K562 (cell line): ENCODE measurements around the gene TMEM138. TPM values are rescaled to one million over a fixed set of nuclear protein-coding genes. Genes with fewer than 3 reads are reported as not detected.

Experiments used
- ATF7 ChIP-seq: fragments of 450-650 bp; IDR thresholded peaks from 2 replicates; pipeline ENCODE4 v1.7.1; 2014; ENCODE audit warnings: mild to moderate bottlenecking, moderate library complexity
- CXXC5 ChIP-seq: fragments of 250-450 bp; sonication (Bioruptor Pico); IDR thresholded peaks from 2 replicates; pipeline ENCODE4 v1.8.0; 2022; ENCODE audit warnings: inconsistent platforms, mild to moderate bottlenecking, moderate library complexity
- GTF2B ChIP-seq: IDR thresholded peaks from 2 replicates; pipeline ENCODE4 v1.6.1; 2011; ENCODE audit not compliant: insufficient read length; ENCODE audit errors: extremely low read depth
- KHSRP ChIP-seq: fragments of 450-650 bp; IDR thresholded peaks from 2 replicates; pipeline ENCODE4 v1.6.1; 2017
- MYBL2 ChIP-seq, 2 experiments: fragments of 450-650 bp in 1 of 2; sonication (generic) in 1 of 2; formaldehyde crosslinking in 1 of 2; IDR thresholded peaks; 2 replicates each; pipeline versions ENCODE4 v1.6.1 to v1.8.1; 2017 to 2022; ENCODE audit warnings: borderline replicate concordance in 1 of 2, inconsistent platforms in 1 of 2, low read depth in 1 of 2, mild to moderate bottlenecking in 1 of 2, missing genetic modification reagents in 1 of 2, moderate library complexity in 1 of 2
- NFE2L1 ChIP-seq: fragments of 450-650 bp; IDR thresholded peaks from 2 replicates; pipeline ENCODE4 v1.6.1; 2016; ENCODE audit warnings: missing genetic modification characterization, low read depth, mild to moderate bottlenecking, missing compliant biosample characterization, moderate library complexity, borderline replicate concordance
- PTTG1 ChIP-seq: fragments of 450-650 bp; IDR thresholded peaks from 2 replicates; pipeline ENCODE4 v1.6.1; 2016; ENCODE audit warnings: low read depth, mild to moderate bottlenecking, missing genetic modification characterization, missing compliant biosample characterization
- RNF2 ChIP-seq: sonication (generic); IDR thresholded peaks from 2 replicates; pipeline ENCODE4 v1.6.1; 2016
- RNF219 ChIP-seq: fragments of 250-450 bp; sonication (Bioruptor Pico); IDR thresholded peaks from 2 replicates; pipeline ENCODE4 v1.5.0; 2022; ENCODE audit warnings: mild to moderate bottlenecking
- SP1 ChIP-seq: sonication (generic); formaldehyde crosslinking; IDR thresholded peaks from 2 replicates; pipeline ENCODE4 v1.8.1; 2022; ENCODE audit warnings: mild to moderate bottlenecking, missing genetic modification reagents
- TAL1 ChIP-seq: fragments of 450-650 bp; IDR thresholded peaks from 2 replicates; pipeline ENCODE4 v1.6.1; 2016; ENCODE audit warnings: mild to moderate bottlenecking
- TCF7L2 ChIP-seq: fragments of 150-350 bp; IDR thresholded peaks from 2 replicates; pipeline ENCODE4 v1.6.1; 2016; ENCODE audit warnings: low read depth, mild to moderate bottlenecking, low read length, moderate library complexity
- TEAD4 ChIP-seq, 2 experiments: sonication (generic) in 1 of 2; formaldehyde crosslinking in 1 of 2; IDR thresholded peaks; 2 replicates each; pipeline versions ENCODE4 v1.6.1 to v1.8.0; 2012 to 2022; ENCODE audit warnings: borderline replicate concordance in 1 of 2, inconsistent platforms in 1 of 2, low read length in 1 of 2, mild to moderate bottlenecking in 1 of 2, missing genetic modification reagents in 1 of 2
- ZFP36 ChIP-seq: fragments of 150-350 bp; IDR thresholded peaks from 2 replicates; pipeline ENCODE4 v1.6.1; 2018; ENCODE audit warnings: low read length, low read depth; ENCODE audit not compliant: partially characterized antibody
- ZNF263 ChIP-seq: sonication (generic); formaldehyde crosslinking; IDR thresholded peaks from 2 replicates; pipeline ENCODE4 v1.8.0; 2022; ENCODE audit warnings: mild to moderate bottlenecking, missing genetic modification reagents, borderline replicate concordance
- polyA plus RNA-seq, 8 experiments: library from polyadenylated mRNA; depleted of rRNA in 4 of 8; stranded (reverse) in 5 of 8; unstranded in 3 of 8; fragments of >200 nt; fragmentation: Nextera tagmentation in 2 of 8; fragmentation: Illumina TruSeq in 1 of 8; extraction: Ambion mirVana in 2 of 8; extraction: Trizol in 1 of 8; gene quantifications; 2 replicates each; pipeline versions ENCODE4 v1.2.1 to v1.2.3, GENCODE V29; 2011 to 2014; ENCODE audit warnings: inconsistent platforms in 1 of 8, missing spikeins in 1 of 8
- total RNA-seq, 7 experiments: library from RNA; depleted of rRNA in 6 of 7; stranded (reverse); fragments of >200 nt in 6 of 7; fragmentation: Illumina TruSeq in 2 of 7; extraction: Trizol in 2 of 7; gene quantifications; 2 replicates each; pipeline versions ENCODE4 v1.2.1 to v1.2.3, GENCODE V29; 2011 to 2021; ENCODE audit warnings: low replicate concordance in 1 of 7

Gene TMEM138
- total and polyA plus RNA-seq, 9 of the 15 experiments (the other 6 are each of a cell fraction or from before 2014, with no cell fraction given): 23.2 to 168 (median 63.1) TPM

GRCh38 chr11:61361741-61362541 lies at the start of gene TMEM138, which contains the start of gene CYB561A3 (continued):
- TF ChIP-seq GTF2B (peak; percentile 72), ZNF263 (CRISPR knock-in tag) (peak; percentile 15; the same call in 1 of the 2 replicates), CXXC5 (CRISPR knock-in tag) (peak; percentile 91), TAL1 (no peak), TEAD4 (IDR thresholded peaks at IDR 0.05; ENCODE audit: low read length) (peak; percentile 41), TEAD4 (CRISPR knock-in tag; IDR thresholded peaks at IDR 0.05; ENCODE audit: borderline replicate concordance) (no peak), PTTG1 (tag) (no peak), MYBL2 (IDR thresholded peaks at IDR 0.05; ENCODE audit: low read depth) (peak; percentile 83), MYBL2 (CRISPR knock-in tag; IDR thresholded peaks at IDR 0.05; ENCODE audit: borderline replicate concordance) (no peak), RNF219 (CRISPR knock-in tag) (no peak), ATF7 (peak; percentile 77), NFE2L1 (no peak), TCF7L2 (no peak), ZFP36 (peak; percentile 6), KHSRP (no peak), SP1 (CRISPR knock-in tag) (peak; percentile 85), RNF2 (peak; percentile 63)
